PC-3 (cell line): Measurements from ENCODE around the gene MYO1H. TPM values are rescaled to one million over a fixed set of nuclear protein-coding genes. Genes with fewer than 3 reads are reported as not detected.

ENCODE experiments used
- ATAC-seq: fragments of 200-7000 bp; cut with Tn5 transposase; 2 replicates; pipeline ENCODE4 v1.9.1; 2020; ENCODE audit warnings: mild to moderate bottlenecking, moderate library complexity
- BruUV-seq: library from RNA; stranded (reverse); fragments of 400-500 nt; replicated peaks from 2 replicates; lab custom pipeline; 2021; lab: Mats Ljungman, UMichigan
- CTCF ChIA-PET: fragments of 300-600 bp; sonication (Branson Sonifier 250); formaldehyde crosslinking; loops from one replicate; lab custom pipeline; 2022; ENCODE audit warnings: antibody characterized with exemption; lab: Charles Lee
- POLR2A ChIA-PET: fragments of 300-600 bp; sonication (Branson Sonifier 250); formaldehyde crosslinking; loops from one replicate; lab custom pipeline; 2022; ENCODE audit warnings: antibody characterized with exemption; ENCODE audit not compliant: unreplicated experiment; lab: Charles Lee
- DNase-seq: peaks from one replicate; pipeline ENCODE4 v3.0.0-alpha.2; 2015
- H2AFZ ChIP-seq: fragments of 300-600 bp; sonication (generic); 2 replicates; pipeline ENCODE4 v1.6.0; 2016; ENCODE audit warnings: antibody characterized with exemption, low read length
- H3F3A ChIP-seq: fragments of 300-600 bp; sonication (generic); one replicate; pipeline ENCODE4 v1.6.0; 2017; ENCODE audit warnings: antibody characterized with exemption, low read length, control low read depth, mild to moderate bottlenecking; ENCODE audit not compliant: unreplicated experiment
- H3K27ac ChIP-seq: fragments of 300-600 bp; sonication (generic); 2 replicates; pipeline ENCODE4 v1.5.1; 2016; ENCODE audit warnings: mild to moderate bottlenecking, low read length
- H3K27me3 ChIP-seq: fragments of 300-600 bp; sonication (generic); 2 replicates; pipeline ENCODE4 v1.6.1; 2016; ENCODE audit warnings: low read length, mixed read lengths
- H3K36me3 ChIP-seq: fragments of 300-600 bp; sonication (generic); 2 replicates; pipeline ENCODE4 v1.6.1; 2016; ENCODE audit warnings: low read depth, mixed run types, low read length, mixed read lengths
- H3K4me1 ChIP-seq: fragments of 300-600 bp; sonication (generic); 2 replicates; pipeline ENCODE4 v1.5.1; 2016; ENCODE audit warnings: low read length; ENCODE audit not compliant: insufficient read depth
- H3K4me2 ChIP-seq: fragments of 300-600 bp; sonication (generic); 2 replicates; pipeline ENCODE4 v1.6.0; 2016; ENCODE audit warnings: low read length
- H3K4me3 ChIP-seq: fragments of 300-600 bp; sonication (generic); 2 replicates; pipeline ENCODE4 v1.5.1; 2016; ENCODE audit warnings: mild to moderate bottlenecking, low read length, mixed read lengths
- H3K79me2 ChIP-seq: fragments of 300-600 bp; sonication (generic); 2 replicates; pipeline ENCODE4 v1.6.1; 2017; ENCODE audit warnings: low read length, mixed read lengths
- H3K9ac ChIP-seq: fragments of 300-600 bp; sonication (generic); 2 replicates; pipeline ENCODE4 v1.6.0; 2016; ENCODE audit warnings: mild to moderate bottlenecking, low read length
- H3K9me2 ChIP-seq: fragments of 300-600 bp; sonication (generic); replicated peaks from 2 replicates; pipeline ENCODE4 v1.6.1; 2016; ENCODE audit warnings: mixed run types, low read length, mixed read lengths
- H3K9me3 ChIP-seq: fragments of 300-600 bp; sonication (generic); 2 replicates; pipeline ENCODE4 v1.6.1; 2016; ENCODE audit warnings: low read length, mixed read lengths
- H4K20me1 ChIP-seq: fragments of 300-600 bp; sonication (generic); 2 replicates; pipeline ENCODE4 v1.6.1; 2016; ENCODE audit warnings: low read length, mixed read lengths
- EZH2 ChIP-seq: fragments of 300-600 bp; sonication (generic); IDR thresholded peaks from one replicate; pipeline ENCODE4 v1.6.1; 2017; ENCODE audit warnings: antibody characterized with exemption, mild to moderate bottlenecking, low read length; ENCODE audit not compliant: unreplicated experiment
- EZH2phosphoT487 ChIP-seq: fragments of 300-600 bp; sonication (generic); IDR thresholded peaks from 2 replicates; pipeline ENCODE4 v1.6.1; 2018; ENCODE audit warnings: mild to moderate bottlenecking, antibody characterized with exemption, low read length, borderline replicate concordance
- intact Hi-C: fragments of 100-400 bp; cut with micrococcal nuclease; formaldehyde crosslinking; loops from 2 replicates; pipeline ENCODE4 v1.9.0; 2023
- total RNA-seq: library from RNA; depleted of rRNA; stranded (reverse); fragments of >200 nt; gene quantifications from 2 replicates; pipeline ENCODE4 v1.2.3, GENCODE V29; 2014
- TF ChIP-seq, protein P1 (sequence below): fragments of 300-600 bp; sonication (generic); conservative IDR thresholded peaks from 2 replicates; pipeline ENCODE4 v1.5.1; 2017; ENCODE audit warnings: antibody characterized with exemption, low read depth, mild to moderate bottlenecking, low read length

The MYO1H gene
- total RNA-seq, 1 experiment from 2014 or later: not detected

DNA sequence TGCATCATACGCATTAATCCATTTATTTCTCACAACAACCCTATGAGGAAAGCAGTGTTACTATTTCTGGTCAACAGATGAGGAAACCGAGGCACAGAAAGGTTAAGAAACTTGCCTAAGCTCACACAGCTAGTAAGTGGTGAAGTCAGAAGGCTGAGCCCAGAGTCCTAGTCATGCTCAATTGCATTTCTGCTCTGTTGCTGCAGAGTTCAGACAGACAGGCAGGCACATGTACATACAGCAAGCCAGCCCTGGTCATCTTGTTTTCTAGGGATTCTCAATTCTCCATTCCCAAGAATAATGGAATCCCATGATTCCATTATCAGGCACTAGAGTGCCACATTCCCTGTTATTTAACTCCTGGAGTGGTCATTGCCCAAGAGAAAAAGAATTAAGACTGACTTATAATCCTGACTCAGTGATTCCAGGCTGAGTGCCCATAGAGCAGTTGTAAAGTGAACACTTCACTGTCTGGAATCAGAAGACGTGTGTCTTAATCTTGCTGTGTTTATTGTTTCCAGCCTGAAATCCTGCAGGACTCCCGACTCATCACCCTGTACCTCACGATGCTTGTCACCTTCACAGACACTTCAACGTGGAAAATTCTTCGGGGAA is 140.5 kb downstream of the MYO1H start:
- intact Hi-C loops: no loop called here
- TF ChIP-seq, protein P1, sequence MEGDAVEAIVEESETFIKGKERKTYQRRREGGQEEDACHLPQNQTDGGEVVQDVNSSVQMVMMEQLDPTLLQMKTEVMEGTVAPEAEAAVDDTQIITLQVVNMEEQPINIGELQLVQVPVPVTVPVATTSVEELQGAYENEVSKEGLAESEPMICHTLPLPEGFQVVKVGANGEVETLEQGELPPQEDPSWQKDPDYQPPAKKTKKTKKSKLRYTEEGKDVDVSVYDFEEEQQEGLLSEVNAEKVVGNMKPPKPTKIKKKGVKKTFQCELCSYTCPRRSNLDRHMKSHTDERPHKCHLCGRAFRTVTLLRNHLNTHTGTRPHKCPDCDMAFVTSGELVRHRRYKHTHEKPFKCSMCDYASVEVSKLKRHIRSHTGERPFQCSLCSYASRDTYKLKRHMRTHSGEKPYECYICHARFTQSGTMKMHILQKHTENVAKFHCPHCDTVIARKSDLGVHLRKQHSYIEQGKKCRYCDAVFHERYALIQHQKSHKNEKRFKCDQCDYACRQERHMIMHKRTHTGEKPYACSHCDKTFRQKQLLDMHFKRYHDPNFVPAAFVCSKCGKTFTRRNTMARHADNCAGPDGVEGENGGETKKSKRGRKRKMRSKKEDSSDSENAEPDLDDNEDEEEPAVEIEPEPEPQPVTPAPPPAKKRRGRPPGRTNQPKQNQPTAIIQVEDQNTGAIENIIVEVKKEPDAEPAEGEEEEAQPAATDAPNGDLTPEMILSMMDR: no peak
- no peak for TF ChIP-seq EZH2phosphoT487
- no peak for TF ChIP-seq EZH2
- POLR2A ChIA-PET: no interaction called here

DNA sequence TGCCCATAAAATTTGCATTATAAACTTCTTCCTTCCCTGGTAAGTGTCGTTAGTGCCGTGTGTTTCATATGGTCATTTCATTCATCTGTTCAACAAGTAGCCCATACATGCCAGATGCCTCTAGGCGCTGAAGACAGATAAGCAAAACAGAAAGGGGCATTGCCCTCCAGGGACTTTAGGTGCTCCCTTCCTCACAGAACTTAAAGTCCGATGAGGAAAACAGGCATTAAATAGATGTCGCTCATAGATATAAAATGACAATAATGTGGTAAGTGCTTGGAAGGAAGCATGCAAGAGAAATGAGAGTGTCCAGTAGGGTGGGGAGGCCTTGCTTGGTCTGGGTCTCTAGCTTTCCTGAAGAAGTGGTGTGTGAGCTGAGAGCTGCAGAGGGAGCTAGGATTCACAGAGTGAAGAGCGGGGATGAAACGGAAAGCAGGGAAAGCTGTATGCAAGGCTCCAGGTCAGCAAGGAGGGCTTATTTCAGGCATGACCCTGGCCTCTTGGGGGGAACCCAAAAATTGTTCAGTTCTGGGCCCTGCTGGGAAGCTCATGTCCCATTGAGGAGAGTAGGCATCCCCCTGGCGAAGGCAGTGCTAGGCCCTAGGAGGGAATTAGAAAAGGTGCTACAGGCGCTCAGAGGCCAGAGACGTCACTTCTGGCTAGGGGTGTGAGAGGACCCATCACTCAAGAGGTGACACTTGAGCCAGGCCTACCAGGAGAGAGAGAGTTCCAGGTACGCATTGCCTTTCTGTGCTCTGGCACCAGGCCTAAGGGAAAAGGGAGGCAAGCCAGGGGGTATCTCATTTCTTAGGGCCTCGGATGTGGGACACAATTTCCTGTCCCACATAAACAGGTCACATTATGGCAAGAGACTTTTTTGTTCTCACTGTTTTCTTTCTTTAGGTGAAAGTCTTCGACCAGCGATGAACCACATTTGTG is 141.6 kb downstream of the MYO1H start:
- Histone ChIP-seq H3K4me2 (no peak overlapping the region), H3K4me1 (no peaks in the 10 kb centered on the region), H3K27me3 (no peaks in the 10 kb centered on the region), H3K4me3 (no peak overlapping the region), H3K9ac (no peak overlapping the region), H4K20me1 (no peaks in the 10 kb centered on the region), H3K9me2 (no peaks in the 10 kb centered on the region), H2AFZ (no peak overlapping the region), H3K27ac (no peak overlapping the region), H3K9me3 (no peaks in the 10 kb centered on the region), H3K79me2 (no peaks in the 10 kb centered on the region), H3F3A (no peaks in the 10 kb centered on the region), H3K36me3 (peaks cover 57% of the 10 kb centered on the region)
- no peak for DNase-seq
- TF ChIP-seq EZH2: no peak
- TF ChIP-seq, protein P1: no peak
- TF ChIP-seq EZH2phosphoT487: no peak
- intact Hi-C loops: no loop called here
- no peak for ATAC-seq
- BruUV-seq: no TSS peak
- ChIA-PET POLR2A (no interaction called here), CTCF (no interaction called here)

More for the DNA sequence above, 140.5 kb downstream of the MYO1H start:
- Histone ChIP-seq H3K9me3 (no peaks in the 10 kb centered on the region), H3K4me3 (no peak overlapping the region), H3K79me2 (no peaks in the 10 kb centered on the region), H3K27me3 (no peaks in the 10 kb centered on the region), H3K9ac (no peak overlapping the region), H3K36me3 (peaks cover 67% of the 10 kb centered on the region), H3K4me1 (no peaks in the 10 kb centered on the region), H4K20me1 (no peaks in the 10 kb centered on the region), H3F3A (no peaks in the 10 kb centered on the region), H2AFZ (no peak overlapping the region), H3K9me2 (no peaks in the 10 kb centered on the region), H3K27ac (no peak overlapping the region), H3K4me2 (no peak overlapping the region)
- DNase-seq (no peak), ATAC-seq (no peak)
- CTCF ChIA-PET: no interaction called here
- BruUV-seq: no TSS peak
